LoVo (cell line): ENCODE results near the gene NFKBIL1.
A peak's percentile ranks its signal among the peaks of the same experiment; 100 is the strongest.
"Not testable (repeated sequence)": the region's sequence is repeated elsewhere in the genome, so short reads cannot be mapped to it uniquely, and the experiment has no call there.

Experiments
- DNase-seq: peaks from one replicate; pipeline ENCODE4 v3.0.0-alpha.2; 2016; ENCODE audit warnings: low spot score

NFKBIL1 gene, protein sequence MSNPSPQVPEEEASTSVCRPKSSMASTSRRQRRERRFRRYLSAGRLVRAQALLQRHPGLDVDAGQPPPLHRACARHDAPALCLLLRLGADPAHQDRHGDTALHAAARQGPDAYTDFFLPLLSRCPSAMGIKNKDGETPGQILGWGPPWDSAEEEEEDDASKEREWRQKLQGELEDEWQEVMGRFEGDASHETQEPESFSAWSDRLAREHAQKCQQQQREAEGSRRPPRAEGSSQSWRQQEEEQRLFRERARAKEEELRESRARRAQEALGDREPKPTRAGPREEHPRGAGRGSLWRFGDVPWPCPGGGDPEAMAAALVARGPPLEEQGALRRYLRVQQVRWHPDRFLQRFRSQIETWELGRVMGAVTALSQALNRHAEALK

DNA sequence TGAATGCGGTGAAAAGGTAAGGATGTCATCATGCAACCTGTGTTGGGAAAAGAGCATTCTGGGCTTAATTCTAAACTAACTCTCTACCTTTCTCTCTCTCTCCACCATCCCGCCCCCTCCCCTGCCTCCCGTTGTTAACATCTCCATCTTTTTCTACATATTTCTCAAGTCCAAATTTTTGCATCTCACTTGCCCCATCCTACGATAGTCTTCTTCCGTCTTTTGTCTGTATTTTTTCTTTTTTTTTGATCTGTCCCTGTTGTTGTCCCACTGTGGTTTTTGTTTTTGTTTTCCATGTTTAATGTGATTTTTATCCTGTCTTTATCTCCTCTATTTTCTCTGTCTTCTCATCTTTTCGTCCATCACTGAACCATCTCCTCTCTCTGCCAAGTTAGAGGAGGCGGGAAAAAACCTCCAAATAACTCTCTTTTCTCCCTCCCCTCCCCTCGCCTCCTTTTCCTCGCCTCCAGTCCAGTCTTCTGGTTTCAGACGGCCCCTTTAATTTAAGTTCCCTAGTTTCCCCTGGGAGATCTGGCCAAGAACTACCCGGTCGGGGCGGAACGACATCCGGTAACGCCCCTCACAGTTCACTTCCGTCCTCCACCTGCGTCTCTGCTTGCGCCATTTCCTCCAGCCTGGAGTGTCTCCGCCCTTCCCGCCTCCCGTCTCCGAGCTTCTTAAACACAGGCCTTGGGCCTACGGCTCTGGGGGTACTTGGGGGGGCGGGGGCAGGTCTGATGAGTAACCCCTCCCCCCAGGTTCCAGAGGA, at the start of gene NFKBIL1:
Gene NFKBIL1, plus strand, starts transcription at position 651 of the 769 bp plus-strand sequence. Its CDS starts 87 bp downstream, at position 738.
- peak; percentile 96 for DNase-seq

DNA sequence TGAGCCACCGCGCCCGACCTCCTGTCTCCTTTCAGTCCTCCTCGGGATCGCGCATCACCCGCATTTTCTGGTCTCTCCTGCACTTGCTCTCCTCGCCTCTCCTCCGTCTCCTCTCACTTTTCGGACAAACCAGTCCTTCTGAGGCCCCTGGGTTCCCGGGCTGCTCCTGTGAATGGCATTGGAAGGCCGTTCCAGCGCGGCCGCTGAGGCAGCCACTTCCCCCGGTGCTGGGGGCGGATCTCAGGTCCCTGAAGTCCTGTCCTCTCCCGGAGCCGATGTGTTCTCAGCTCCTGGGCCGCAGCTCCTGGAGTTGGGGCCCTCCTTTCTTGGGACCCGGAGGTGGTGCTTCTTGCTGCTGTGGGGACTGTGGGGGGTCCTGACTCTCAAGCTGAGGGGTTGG, 48.7 kb upstream of the NFKBIL1 start:
- no peak for DNase-seq

GRCh38 chr6:31499648-31500047, 47.8 kb upstream of the NFKBIL1 start:
- DNase-seq: not testable (repeated sequence)

DNA sequence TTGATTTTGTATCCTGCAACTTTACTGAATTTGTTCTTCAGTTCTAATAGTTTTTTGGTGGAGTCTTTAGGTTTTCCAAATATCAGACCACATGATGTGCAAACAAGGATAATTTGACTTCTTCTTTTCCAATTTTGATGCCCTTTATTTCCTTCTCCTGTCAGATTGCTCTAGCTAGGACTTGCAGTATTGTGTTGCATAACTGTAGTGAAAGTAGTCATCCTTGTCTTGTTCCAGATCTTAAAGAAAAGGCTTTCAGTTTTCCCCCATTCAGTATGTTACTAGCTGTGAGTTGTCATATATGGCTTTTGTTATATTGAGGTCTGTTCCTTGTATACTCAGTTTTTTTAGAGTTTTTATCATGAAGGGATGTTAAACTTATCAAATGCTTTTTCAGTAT, 44.8 kb upstream of the NFKBIL1 start:
- DNase-seq: no peak

GRCh38 chr6:31509036-31509435, 38.4 kb upstream of the NFKBIL1 start:
- DNase-seq: not testable (repeated sequence)

DNA sequence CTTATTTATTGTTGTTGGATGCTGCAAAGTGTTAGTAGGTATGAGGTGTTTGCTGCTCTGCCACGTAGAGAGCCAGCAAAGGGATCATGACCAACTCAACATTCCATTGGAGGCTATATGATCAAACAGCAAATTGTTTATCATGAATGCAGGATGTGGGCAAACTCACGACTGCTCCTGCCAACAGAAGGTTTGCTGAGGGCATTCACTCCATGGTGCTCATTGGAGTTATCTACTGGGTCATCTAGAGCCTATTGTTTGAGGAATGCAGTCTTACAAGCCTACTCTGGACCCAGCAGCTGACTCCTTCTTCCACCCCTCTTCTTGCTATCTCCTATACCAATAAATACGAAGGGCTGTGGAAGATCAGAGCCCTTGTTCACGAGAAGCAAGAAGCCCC, 37.4 kb upstream of the NFKBIL1 start:
- no peak for DNase-seq

DNA sequence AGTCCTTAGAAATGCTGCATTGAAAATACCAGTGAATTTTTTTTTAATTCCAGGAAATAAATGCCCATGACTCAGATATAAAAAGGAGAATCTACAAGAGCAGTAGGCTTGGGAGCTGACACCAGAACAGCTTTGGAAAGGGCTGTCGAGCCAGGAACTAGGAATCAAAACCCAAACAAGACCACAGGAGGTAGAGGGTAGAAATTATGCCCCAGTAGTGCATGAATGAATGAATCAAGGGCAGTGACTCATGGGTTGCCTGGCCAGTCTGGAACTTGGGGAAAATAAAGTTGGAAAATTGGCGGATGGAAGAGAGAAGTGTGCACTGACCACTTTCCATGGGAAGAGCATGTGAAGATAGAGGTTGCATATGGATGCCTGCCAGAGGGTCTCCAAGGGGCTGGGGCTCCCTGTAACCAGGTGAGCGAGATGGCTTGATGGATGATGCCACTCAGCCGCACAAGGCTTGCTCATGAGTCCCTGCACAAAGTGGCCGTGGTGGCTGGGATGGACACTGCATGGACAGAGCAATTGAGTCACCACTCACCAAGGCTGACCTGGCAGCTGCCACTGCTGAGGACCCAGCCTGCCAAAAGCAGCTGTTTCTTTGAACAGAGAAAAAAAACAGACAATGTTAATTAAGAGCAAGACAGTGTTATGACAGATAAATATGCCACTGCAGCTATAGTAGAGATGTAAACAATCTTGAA, 33.8 kb upstream of the NFKBIL1 start:
- DNase-seq: no peak

GRCh38 chr6:31521835-31522234, 25.6 kb upstream of the NFKBIL1 start:
- no peak for DNase-seq

DNA sequence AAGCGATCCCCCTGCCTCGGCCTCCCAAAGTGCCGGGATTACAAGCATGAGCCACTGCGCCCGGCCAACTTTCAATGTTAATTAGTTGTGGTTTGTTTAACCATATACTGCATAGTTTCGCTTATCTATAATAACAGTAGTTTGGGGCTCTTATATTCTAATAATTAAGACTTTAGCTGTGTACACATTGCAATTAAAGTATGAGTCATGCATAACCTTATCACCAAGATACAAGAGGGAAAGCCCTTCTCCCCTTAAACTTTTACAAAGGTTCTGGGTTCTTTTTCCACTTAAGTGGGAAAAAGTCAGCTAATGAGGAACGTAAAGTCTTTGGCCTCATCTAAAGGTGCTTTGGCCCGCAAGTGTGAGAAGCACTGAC, 21.9 kb upstream of the NFKBIL1 start:
- DNase-seq: no peak

- no peak for DNase-seq
Observed at GRCh38 chr6:31525932-31526591, 21.3 kb upstream of the NFKBIL1 start.

DNA sequence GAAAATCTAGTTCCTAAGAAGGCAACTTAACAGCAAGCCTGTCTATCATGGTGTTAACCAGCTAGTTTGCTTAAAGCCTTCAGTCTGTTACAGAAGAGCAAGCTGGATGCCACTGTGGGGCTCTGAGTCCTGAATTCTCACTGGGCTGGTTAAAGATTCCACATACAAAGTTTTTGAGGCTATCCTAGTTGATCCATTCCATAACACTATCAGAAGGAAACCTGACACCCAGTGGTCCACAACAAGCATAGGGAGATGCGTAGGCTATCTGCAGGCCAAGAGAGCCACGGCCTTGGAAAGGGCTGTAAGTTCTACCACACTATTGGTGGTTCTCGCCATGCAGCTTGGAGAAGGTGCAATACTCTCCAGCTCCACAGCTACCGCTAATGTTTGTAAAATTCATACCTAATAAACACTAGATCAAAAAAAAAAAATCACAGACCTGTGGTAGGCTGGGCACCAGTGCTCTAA, 19.1 kb upstream of the NFKBIL1 start:
- no peak for DNase-seq

DNA sequence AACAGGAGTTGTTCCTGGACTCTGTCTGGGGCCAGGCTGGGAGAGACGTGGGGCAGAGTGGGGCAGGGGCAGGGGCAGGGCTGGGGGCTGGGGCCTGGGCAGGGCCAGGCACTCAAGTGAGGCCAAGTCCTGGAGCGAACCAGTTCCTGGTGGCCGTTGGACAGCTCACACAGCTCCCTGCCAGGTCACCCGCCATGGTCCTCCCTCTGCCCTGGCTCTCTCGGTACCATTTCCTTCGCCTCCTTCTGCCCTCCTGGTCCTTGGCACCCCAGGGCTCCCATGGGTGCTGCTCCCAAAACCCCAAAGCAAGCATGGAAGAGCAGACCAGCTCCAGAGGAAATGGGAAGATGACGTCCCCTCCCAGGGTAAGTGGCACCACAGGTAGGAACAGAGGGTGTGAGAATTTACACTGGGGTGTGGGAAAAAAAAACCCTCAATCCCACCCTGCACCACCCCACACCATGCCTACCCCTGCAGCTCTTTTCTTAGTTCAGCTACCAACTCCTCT, 18.5 kb upstream of the NFKBIL1 start, which contains the start of gene MCCD1:
Gene MCCD1, plus strand, starts transcription at position 142 of the 508 bp plus-strand sequence. Its CDS starts 53 bp downstream, at position 195.
- DNase-seq: no peak

DNA sequence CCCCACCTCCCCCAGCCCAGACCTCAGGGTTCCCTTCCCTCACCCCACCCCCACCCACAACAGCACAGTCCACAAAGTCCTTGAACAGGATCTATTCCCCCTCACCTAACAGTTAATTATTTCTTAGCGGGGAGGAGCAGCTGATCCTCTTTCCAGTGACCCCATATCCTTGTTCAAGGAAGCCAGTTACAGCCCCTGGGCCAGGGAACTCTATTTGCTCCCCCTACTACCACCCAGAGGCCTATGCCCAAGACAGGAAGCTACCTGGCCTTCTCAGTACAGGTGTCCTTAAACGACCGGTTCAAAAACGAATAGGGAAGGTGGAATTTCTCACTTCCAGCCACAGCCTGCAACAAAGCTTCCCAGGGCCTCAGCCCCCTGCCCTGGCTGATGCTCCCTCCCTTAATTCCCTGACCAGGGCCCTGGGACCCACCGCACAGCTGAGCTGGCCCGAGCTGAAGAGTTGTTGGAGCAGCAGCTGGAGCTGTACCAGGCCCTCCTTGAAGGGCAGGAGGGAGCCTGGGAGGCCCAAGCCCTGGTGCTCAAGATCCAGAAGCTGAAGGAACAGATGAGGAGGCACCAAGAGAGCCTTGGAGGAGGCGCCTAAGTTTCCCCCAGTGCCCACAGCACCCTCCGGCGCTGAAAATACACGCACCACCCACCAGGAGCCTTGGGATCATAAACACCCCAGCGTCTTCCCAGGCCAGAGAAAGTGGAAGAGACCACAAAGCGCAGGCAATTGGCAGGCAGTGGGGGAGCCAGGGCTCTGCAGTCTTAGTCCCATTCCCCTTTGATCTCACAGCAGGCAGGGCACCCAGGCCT, 17.9 kb upstream of the NFKBIL1 start:
- DNase-seq: no peak

DNA sequence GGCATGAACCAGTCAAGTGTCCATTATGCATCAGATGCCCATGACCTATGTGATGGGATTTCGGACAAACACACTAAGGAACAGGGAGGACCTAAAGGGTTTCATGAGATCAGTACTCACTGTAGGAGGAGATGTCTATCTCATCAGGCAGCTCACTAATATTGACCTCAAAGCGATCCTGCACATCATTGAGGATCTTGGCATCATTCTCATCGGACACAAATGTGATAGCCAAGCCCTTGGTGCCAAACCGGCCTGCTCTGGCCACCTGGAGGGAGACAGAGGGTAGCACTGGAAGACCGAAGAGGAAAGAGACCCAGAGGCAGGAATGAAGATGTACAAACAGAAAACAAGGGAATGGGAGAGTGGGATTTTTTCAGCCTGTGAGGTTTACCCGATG, 16.7 kb upstream of the NFKBIL1 start:
- no peak for DNase-seq

DNA sequence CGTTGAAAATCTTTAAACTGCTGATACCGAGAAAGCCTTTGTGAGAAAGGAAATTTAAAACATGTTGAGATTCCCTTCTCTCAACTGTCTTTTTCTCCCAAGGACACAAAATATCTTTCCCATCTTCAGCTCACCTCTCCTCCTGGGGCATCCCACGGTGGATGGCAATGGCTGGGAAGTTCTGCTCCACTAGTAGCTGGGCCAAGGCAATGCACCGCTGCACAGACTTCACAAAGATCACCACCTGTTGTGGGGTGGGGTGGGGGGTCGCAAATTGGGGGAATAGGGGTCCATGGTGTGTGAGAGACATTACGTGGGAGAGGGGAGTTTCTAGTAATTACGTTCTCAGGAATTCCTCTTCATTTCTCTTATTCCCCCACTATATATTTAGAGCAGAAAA, 16.2 kb upstream of the NFKBIL1 start:
- no peak for DNase-seq

- DNase-seq: no peak
Observed at GRCh38 chr6:31531771-31532643, 15.4 kb upstream of the NFKBIL1 start.

GRCh38 chr6:31532644-31533454, 14.6 kb upstream of the NFKBIL1 start:
- no peak for DNase-seq

GRCh38 chr6:31533455-31533841, 14.0 kb upstream of the NFKBIL1 start:
- DNase-seq: no peak

GRCh38 chr6:31534011-31534410, 13.4 kb upstream of the NFKBIL1 start:
- no peak for DNase-seq
